PC-9 (cell line): ENCODE results near the gene WDR38.
A peak's percentile ranks its signal among the peaks of the same experiment; 100 is the strongest.

Experiments used
- EZH2 ChIP-seq: fragments of 200-600 bp; sonication (generic); IDR thresholded peaks from 2 replicates; pipeline ENCODE4 v1.8.0; 2017; ENCODE audit warnings: antibody characterized with exemption, low read depth
- TF ChIP-seq, protein P1 (sequence below): fragments of 200-600 bp; sonication (generic); conservative IDR thresholded peaks from 2 replicates; pipeline ENCODE4 v1.6.1; 2017; ENCODE audit warnings: mixed run types, antibody characterized with exemption, mild to moderate bottlenecking, moderate library complexity

DNA sequence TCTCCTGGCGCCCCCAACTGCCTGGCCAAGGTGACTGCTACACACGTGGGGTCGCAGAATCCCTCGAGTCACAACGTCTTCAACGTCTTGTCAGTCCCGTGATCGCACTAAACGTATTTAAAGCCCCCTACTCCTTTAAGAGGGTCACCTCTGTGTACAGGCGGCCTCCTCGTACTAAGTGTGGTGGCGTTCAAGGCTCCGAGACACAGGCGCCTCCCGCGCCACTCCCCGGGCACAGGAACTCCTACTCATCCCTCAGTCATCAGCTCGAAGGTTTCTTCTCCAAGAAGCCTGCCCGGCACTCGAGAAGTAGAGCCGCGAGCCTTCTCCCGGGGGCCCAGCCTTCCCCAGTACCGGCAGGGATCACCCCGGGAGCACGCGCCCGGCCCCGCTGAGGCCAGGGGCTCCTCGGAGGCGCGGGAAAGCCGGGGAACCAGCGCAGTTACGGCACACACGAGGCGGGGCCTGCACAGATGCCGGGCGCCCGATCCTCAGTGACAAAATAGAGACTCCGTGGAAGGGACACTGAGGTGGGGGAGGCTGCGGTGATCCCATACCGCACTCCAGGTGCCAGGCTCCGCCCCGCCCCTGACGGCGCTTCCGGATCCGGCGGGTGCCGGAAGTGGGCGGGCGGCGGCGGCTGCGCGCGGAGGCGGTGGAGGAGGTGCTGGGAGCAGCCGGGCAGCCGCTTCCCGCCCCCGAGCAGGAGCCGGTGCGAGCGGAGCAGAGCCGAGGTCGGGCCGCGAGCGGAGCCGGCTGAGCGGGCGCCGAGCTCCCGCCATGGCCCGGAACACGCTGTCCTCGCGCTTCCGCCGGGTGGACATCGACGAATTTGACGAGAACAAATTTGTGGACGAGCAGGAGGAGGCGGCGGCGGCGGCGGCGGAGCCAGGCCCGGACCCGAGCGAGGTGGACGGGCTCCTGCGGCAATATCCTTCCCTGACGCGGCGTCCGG, 15.5 kb downstream of the WDR38 start:
- TF ChIP-seq, protein P1, sequence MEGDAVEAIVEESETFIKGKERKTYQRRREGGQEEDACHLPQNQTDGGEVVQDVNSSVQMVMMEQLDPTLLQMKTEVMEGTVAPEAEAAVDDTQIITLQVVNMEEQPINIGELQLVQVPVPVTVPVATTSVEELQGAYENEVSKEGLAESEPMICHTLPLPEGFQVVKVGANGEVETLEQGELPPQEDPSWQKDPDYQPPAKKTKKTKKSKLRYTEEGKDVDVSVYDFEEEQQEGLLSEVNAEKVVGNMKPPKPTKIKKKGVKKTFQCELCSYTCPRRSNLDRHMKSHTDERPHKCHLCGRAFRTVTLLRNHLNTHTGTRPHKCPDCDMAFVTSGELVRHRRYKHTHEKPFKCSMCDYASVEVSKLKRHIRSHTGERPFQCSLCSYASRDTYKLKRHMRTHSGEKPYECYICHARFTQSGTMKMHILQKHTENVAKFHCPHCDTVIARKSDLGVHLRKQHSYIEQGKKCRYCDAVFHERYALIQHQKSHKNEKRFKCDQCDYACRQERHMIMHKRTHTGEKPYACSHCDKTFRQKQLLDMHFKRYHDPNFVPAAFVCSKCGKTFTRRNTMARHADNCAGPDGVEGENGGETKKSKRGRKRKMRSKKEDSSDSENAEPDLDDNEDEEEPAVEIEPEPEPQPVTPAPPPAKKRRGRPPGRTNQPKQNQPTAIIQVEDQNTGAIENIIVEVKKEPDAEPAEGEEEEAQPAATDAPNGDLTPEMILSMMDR: peak; percentile 54; the same call in 1 of the 2 replicates
- no peak for TF ChIP-seq EZH2
